ENCODE data around the gene UBASH3B. TPM values are rescaled to one million over a fixed set of nuclear protein-coding genes. Genes with fewer than 3 reads are reported as not detected.

The UBASH3B gene
- total RNA-seq, 2 experiments from 2014 or later: 54.7 to 73.0 TPM

GRCh38 chr11:122852074-122852795, 196.7 kb downstream of the UBASH3B start:
- POLR2A ChIA-PET: interaction anchor here (0.6 to 3.2 kb wide), 12 partner anchors 31 to 427 kb away, joined by 3 to 10 read pairs (median 4); no protein-coding TSS in a partner anchor
- no peaks in the 10 kb centered on the region for H3K9me3 ChIP-seq (ENCODE audit: low read length)
- H2AFZ ChIP-seq (ENCODE audit: low read length): peak overlapping the region; percentile 90
- H3K36me3 ChIP-seq (ENCODE audit: insufficient read depth, low read length): no peaks in the 10 kb centered on the region
- intact Hi-C loops (cut with micrococcal nuclease; ENCODE audit: unreplicated experiment): no loop called here
- H3K4me1 ChIP-seq (ENCODE audit: insufficient read depth, low read length, poor library complexity, severe bottlenecking): peaks cover 15% of the 10 kb centered on the region
- H3K9me2 ChIP-seq (ENCODE audit: insufficient read depth, low read length): no peaks in the 10 kb centered on the region
- no peak for DNase-seq (ENCODE audit: low spot score)
- H3K27ac ChIP-seq (ENCODE audit: low read depth, low read length, poor library complexity, severe bottlenecking): no peak overlapping the region
- no peaks in the 10 kb centered on the region for H3K79me2 ChIP-seq (ENCODE audit: insufficient read depth, low read depth, low read length)
- peak overlapping the region; percentile 43 for H3K4me3 ChIP-seq (ENCODE audit: low read depth, low read length, poor library complexity, severe bottlenecking)
- no peak for TF ChIP-seq EZH2phosphoT487 (IDR thresholded peaks at IDR 0.05; ENCODE audit: borderline replicate concordance, low read depth, low read length)
- no peak for TF ChIP-seq CTCF (conservative IDR thresholded peaks at IDR 0.05; ENCODE audit: low read length)
- H4K20me1 ChIP-seq (ENCODE audit: insufficient read depth, low read length): no peaks in the 10 kb centered on the region
- CTCF ChIA-PET (ENCODE audit: unreplicated experiment): interaction anchor here (0.9 to 2.5 kb wide), 4 partner anchors 97 to 224 kb away, joined by 5 to 16 read pairs (median 10); no protein-coding TSS in a partner anchor
- peak overlapping the region; percentile 58 for H3K4me2 ChIP-seq (ENCODE audit: low read length)
- BruUV-seq (replicated peaks): no TSS peak

- Histone ChIP-seq H3K9me2 (ENCODE audit: insufficient read depth, low read length) (no peaks in the 10 kb centered on the region), H4K20me1 (ENCODE audit: insufficient read depth, low read length) (no peaks in the 10 kb centered on the region), H3K9me3 (ENCODE audit: low read length) (no peaks in the 10 kb centered on the region), H3K4me3 (ENCODE audit: low read depth, low read length, poor library complexity, severe bottlenecking) (no peak overlapping the region), H3K4me2 (ENCODE audit: low read length) (no peak overlapping the region), H3K79me2 (ENCODE audit: insufficient read depth, low read depth, low read length) (no peaks in the 10 kb centered on the region), H2AFZ (ENCODE audit: low read length) (peak overlapping the region; percentile 90), H3K27ac (ENCODE audit: low read depth, low read length, poor library complexity, severe bottlenecking) (no peak overlapping the region), H3K4me1 (ENCODE audit: insufficient read depth, low read length, poor library complexity, severe bottlenecking) (peaks cover 15% of the 10 kb centered on the region), H3K36me3 (ENCODE audit: insufficient read depth, low read length) (no peaks in the 10 kb centered on the region)
- no TSS peak for BruUV-seq (replicated peaks)
- TF ChIP-seq EZH2phosphoT487 (IDR thresholded peaks at IDR 0.05; ENCODE audit: borderline replicate concordance, low read depth, low read length) (no peak), CTCF (conservative IDR thresholded peaks at IDR 0.05; ENCODE audit: low read length) (no peak)
- intact Hi-C loops (cut with micrococcal nuclease; ENCODE audit: unreplicated experiment): no loop called here
- POLR2A ChIA-PET: interaction anchor here (0.5 to 3.2 kb wide), 9 partner anchors 31 to 428 kb away, joined by 3 to 10 read pairs (median 4); no protein-coding TSS in a partner anchor
- CTCF ChIA-PET (ENCODE audit: unreplicated experiment): interaction anchor here (1.1 to 2.5 kb wide), 4 partner anchors 81 to 224 kb away, joined by 3 to 16 read pairs (median 10); no protein-coding TSS in a partner anchor
- DNase-seq (ENCODE audit: low spot score): no peak
These were observed 197.3 kb downstream of the UBASH3B start for GRCh38 chr11:122852796-122853160.

GRCh38 chr11:122853261-122853660, 197.7 kb downstream of the UBASH3B start:
- BruUV-seq (replicated peaks): no TSS peak
- H4K20me1 ChIP-seq (ENCODE audit: insufficient read depth, low read length): no peaks in the 10 kb centered on the region
- H3K4me2 ChIP-seq (ENCODE audit: low read length): no peak overlapping the region
- H3K27ac ChIP-seq (ENCODE audit: low read depth, low read length, poor library complexity, severe bottlenecking): no peak overlapping the region
- H2AFZ ChIP-seq (ENCODE audit: low read length): no peak overlapping the region
- no peak overlapping the region for H3K4me3 ChIP-seq (ENCODE audit: low read depth, low read length, poor library complexity, severe bottlenecking)
- H3K9me3 ChIP-seq (ENCODE audit: low read length): no peaks in the 10 kb centered on the region
- intact Hi-C loops (cut with micrococcal nuclease; ENCODE audit: unreplicated experiment): no loop called here
- ChIA-PET CTCF (ENCODE audit: unreplicated experiment) (interaction anchor here (0.8 to 2.5 kb wide), 5 partner anchors 81 to 225 kb away, joined by 3 to 16 read pairs (median 5); no protein-coding TSS in a partner anchor), POLR2A (interaction anchor here (0.5 to 3.2 kb wide), 5 partner anchors 216 to 273 kb away, joined by 3 to 10 read pairs (median 6); no protein-coding TSS in a partner anchor)
- no peaks in the 10 kb centered on the region for H3K36me3 ChIP-seq (ENCODE audit: insufficient read depth, low read length)
- no peaks in the 10 kb centered on the region for H3K9me2 ChIP-seq (ENCODE audit: insufficient read depth, low read length)
- H3K79me2 ChIP-seq (ENCODE audit: insufficient read depth, low read depth, low read length): no peaks in the 10 kb centered on the region
- DNase-seq (ENCODE audit: low spot score): no peak
- TF ChIP-seq CTCF (conservative IDR thresholded peaks at IDR 0.05; ENCODE audit: low read length) (no peak), EZH2phosphoT487 (IDR thresholded peaks at IDR 0.05; ENCODE audit: borderline replicate concordance, low read depth, low read length) (no peak)
- peaks cover 15% of the 10 kb centered on the region for H3K4me1 ChIP-seq (ENCODE audit: insufficient read depth, low read length, poor library complexity, severe bottlenecking)

All from OCI-LY7 (cell line).